Activated CD8-positive, alpha-beta T cell treated with anti-CD3 and anti-CD28 coated beads for 36 hours (primary cell): Measurements from ENCODE around the gene DCAF11. TPM values are rescaled to one million over a fixed set of nuclear protein-coding genes. Genes with fewer than 3 reads are reported as not detected.

ENCODE experiments used
- ATAC-seq: fragments of 200-7000 bp; cut with Tn5 transposase; one replicate; pipeline ENCODE4 v1.10.0; 2021; ENCODE audit warnings: mild to moderate bottlenecking, moderate library complexity
- CTCF ChIA-PET: fragments of 350-600 bp; sonication (Branson Sonifier 250); formaldehyde crosslinking; loops from one replicate; lab custom pipeline; 2021; ENCODE audit warnings: antibody characterized with exemption; lab: Charles Lee
- POLR2A ChIA-PET: fragments of 350-600 bp; sonication (Branson Sonifier 250); formaldehyde crosslinking; loops from one replicate; lab custom pipeline; 2021; ENCODE audit warnings: antibody characterized with exemption; lab: Charles Lee
- DNase-seq: peaks from one replicate; pipeline ENCODE4 v3.0.0-alpha.2; 2020
- H3K27ac Mint-ChIP-seq: one replicate; pipeline ENCODE4 v1.8.0; 2021; ENCODE audit warnings: mild to moderate bottlenecking, mixed read lengths
- H3K27me3 Mint-ChIP-seq: one replicate; pipeline ENCODE4 v1.8.0; 2021; ENCODE audit warnings: mixed read lengths
- H3K36me3 Mint-ChIP-seq: one replicate; pipeline ENCODE4 v1.8.0; 2021; ENCODE audit warnings: low read depth, mixed read lengths
- H3K4me1 Mint-ChIP-seq: one replicate; pipeline ENCODE4 v1.8.0; 2021; ENCODE audit warnings: low read depth, mixed read lengths
- H3K4me3 Mint-ChIP-seq: one replicate; pipeline ENCODE4 v1.8.0; 2021; ENCODE audit warnings: mild to moderate bottlenecking, moderate library complexity, mixed read lengths
- H3K9me3 Mint-ChIP-seq: one replicate; pipeline ENCODE4 v1.8.0; 2021; ENCODE audit warnings: mixed read lengths
- CTCF ChIP-seq: fragments of 200-600 bp; IDR thresholded peaks from one replicate; pipeline ENCODE4 v1.8.0; 2022; ENCODE audit warnings: antibody characterized with exemption, mild to moderate bottlenecking
- intact Hi-C: fragments of 100-400 bp; cut with micrococcal nuclease; formaldehyde crosslinking; loops from one replicate; pipeline ENCODE4 v1.10.0; 2022
- total RNA-seq, 2 experiments: library from RNA; stranded (reverse); gene quantifications; one replicate each; pipeline ENCODE4 v1.2.3, GENCODE V29; 2021

Gene DCAF11
- 10 to 100 TPM; 59.9 to 63.9 TPM for total RNA-seq

- no peak for TF ChIP-seq CTCF
- H3K27me3 Mint-ChIP-seq: no peaks in the 10 kb centered on the region
- no peaks in the 10 kb centered on the region for H3K9me3 Mint-ChIP-seq
- intact Hi-C loops: loop anchor here (2.0 kb wide), 1 partner anchor 26 kb away; the partner anchor contains the start of gene EMC9
- ChIA-PET CTCF (interaction anchor here (0.7 to 6.0 kb wide), 20 partner anchors 9 to 483 kb away, joined by 3 to 37 read pairs (median 6); partner anchors contain the start of genes CIDEB, EMC9, FITM1 and IRF9), POLR2A (interaction anchor here (0.6 to 7.0 kb wide), 23 partner anchors 10 to 126 kb away, joined by 3 to 62 read pairs (median 7); partner anchors contain the start of genes DHRS4L2, EMC9, FITM1 and IPO4)
- ATAC-seq (peak; percentile 88), DNase-seq (peak; percentile 99)
- H3K36me3 Mint-ChIP-seq: peaks cover 29% of the 10 kb centered on the region
- peak within 1 kb of the TSS; percentile 98 for H3K4me3 Mint-ChIP-seq
- peak within 1 kb of the TSS; percentile 99 for H3K27ac Mint-ChIP-seq
- H3K4me1 Mint-ChIP-seq: peaks cover 20% of the 10 kb centered on the region
Observed at GRCh38 chr14:24114532-24115421, at the start of gene DCAF11, which contains the start of gene NRL. Gene DCAF11, plus strand, starts transcription at chr14:24114777. Its CDS starts 818 bp downstream, at chr14:24115595. Gene NRL, minus strand, starts transcription at chr14:24114949. Its CDS starts 32,101 bp downstream, at chr14:24082848.

- H3K27me3 Mint-ChIP-seq: no peaks in the 10 kb centered on the region
- no peak for ATAC-seq
- ChIA-PET POLR2A (no interaction called here), CTCF (interaction anchor here (0.9 to 3.1 kb wide), 3 partner anchors 11 to 243 kb away, joined by 3 to 17 read pairs (median 3); partner anchors contain the start of gene CIDEB)
- DNase-seq: no peak
- H3K9me3 Mint-ChIP-seq: no peaks in the 10 kb centered on the region
- H3K4me3 Mint-ChIP-seq: no peak overlapping the region
- no peak for TF ChIP-seq CTCF
- intact Hi-C loops: no loop called here
- no peak overlapping the region for H3K27ac Mint-ChIP-seq
- H3K36me3 Mint-ChIP-seq: no peaks in the 10 kb centered on the region
- no peaks in the 10 kb centered on the region for H3K4me1 Mint-ChIP-seq
Observed at GRCh38 chr14:24064856-24065255, 49.7 kb upstream of the DCAF11 start.

GRCh38 chr14:24065408-24065807, 49.2 kb upstream of the DCAF11 start:
- no peak for ATAC-seq
- no peak overlapping the region for H3K4me3 Mint-ChIP-seq
- H3K9me3 Mint-ChIP-seq: no peaks in the 10 kb centered on the region
- intact Hi-C loops: no loop called here
- no peaks in the 10 kb centered on the region for H3K27me3 Mint-ChIP-seq
- POLR2A ChIA-PET: interaction anchor here (1.1 to 1.7 kb wide), 2 partner anchors 10 to 14 kb away, joined by 3 to 5 read pairs; no protein-coding TSS in a partner anchor
- CTCF ChIA-PET: interaction anchor here (1.0 to 3.1 kb wide), 2 partner anchors 11 to 25 kb away, joined by 3 to 17 read pairs; no protein-coding TSS in a partner anchor
- no peak for TF ChIP-seq CTCF
- no peaks in the 10 kb centered on the region for H3K36me3 Mint-ChIP-seq
- no peak for DNase-seq
- no peaks in the 10 kb centered on the region for H3K4me1 Mint-ChIP-seq
- H3K27ac Mint-ChIP-seq: no peak overlapping the region

- ATAC-seq (no peak), DNase-seq (no peak)
- H3K4me3 Mint-ChIP-seq: no peak overlapping the region
- no peak for TF ChIP-seq CTCF
- no peaks in the 10 kb centered on the region for H3K27me3 Mint-ChIP-seq
- intact Hi-C loops: no loop called here
- ChIA-PET POLR2A (interaction anchor here (1.1 to 1.7 kb wide), 2 partner anchors 9 to 13 kb away, joined by 3 to 5 read pairs; no protein-coding TSS in a partner anchor), CTCF (interaction anchor here (1.1 to 3.1 kb wide), 5 partner anchors 9 to 24 kb away, joined by 3 to 17 read pairs (median 5); no protein-coding TSS in a partner anchor)
- no peaks in the 10 kb centered on the region for H3K9me3 Mint-ChIP-seq
- peaks cover 7% of the 10 kb centered on the region for H3K4me1 Mint-ChIP-seq
- H3K27ac Mint-ChIP-seq: no peak overlapping the region
- H3K36me3 Mint-ChIP-seq: no peaks in the 10 kb centered on the region
Observed at GRCh38 chr14:24066496-24067132, 48.0 kb upstream of the DCAF11 start.
